CD4-positive, alpha-beta T cell treated with Interleukin-10 for 1 hour (primary cell): Measurements from ENCODE around the gene EIF3J.
A peak's percentile ranks its signal among the peaks of the same experiment; 100 is the strongest.
"Not testable (repeated sequence)": the region's sequence is repeated elsewhere in the genome, so short reads cannot be mapped to it uniquely, and the experiment has no call there.

Source experiments
- DNase-seq: peaks from one replicate; pipeline ENCODE4 v3.0.0-alpha.2; 2020

EIF3J gene

GRCh38 chr15:44536962-44537734 lies at the start of gene EIF3J:
Gene EIF3J (plus strand): TSS chr15:44537147. CDS start chr15:44537195, 48 bp downstream.
- DNase-seq, result peak; percentile 96

GRCh38 chr15:44489464-44489863 lies 47.5 kb upstream of the EIF3J start:
- DNase-seq, result no peak

GRCh38 chr15:44490622-44491021 lies 46.3 kb upstream of the EIF3J start:
- DNase-seq, result no peak

- DNase-seq, result no peak
Measured at GRCh38 chr15:44492040-44492439, 44.9 kb upstream of the EIF3J start.

GRCh38 chr15:44492672-44493071 lies 44.3 kb upstream of the EIF3J start:
- DNase-seq, result no peak

GRCh38 chr15:44495562-44495961 lies 41.4 kb upstream of the EIF3J start:
- DNase-seq, result no peak

GRCh38 chr15:44500555-44500954 lies 36.4 kb upstream of the EIF3J start:
- DNase-seq, result no peak

- DNase-seq, result peak; percentile 50
Measured at GRCh38 chr15:44501768-44502366, 35.1 kb upstream of the EIF3J start.

- no peak for DNase-seq
Measured at GRCh38 chr15:44516436-44516835, 20.5 kb upstream of the EIF3J start.

- no peak for DNase-seq
Measured at GRCh38 chr15:44519537-44519936, 17.4 kb upstream of the EIF3J start.

GRCh38 chr15:44525018-44525417 lies 11.9 kb upstream of the EIF3J start:
- no peak for DNase-seq

- no peak for DNase-seq
Measured at GRCh38 chr15:44527241-44527640, 9.7 kb upstream of the EIF3J start.

- no peak for DNase-seq
Measured at GRCh38 chr15:44529864-44530604, 6.9 kb upstream of the EIF3J start.

- no peak for DNase-seq
Measured at GRCh38 chr15:44530653-44531052, 6.3 kb upstream of the EIF3J start.

- not testable (repeated sequence) for DNase-seq
Measured at GRCh38 chr15:44532275-44532674, 4.7 kb upstream of the EIF3J start.

GRCh38 chr15:44532689-44533088 lies 4.3 kb upstream of the EIF3J start:
- no peak for DNase-seq

GRCh38 chr15:44535092-44535491 lies 1.9 kb upstream of the EIF3J start:
- DNase-seq, result no peak

GRCh38 chr15:44535523-44536301 lies 1.2 kb upstream of the EIF3J start:
- DNase-seq, result peak; percentile 28

GRCh38 chr15:44536302-44536961 lies 515 bp upstream of the EIF3J start:
- no peak for DNase-seq

- peak; percentile 44 for DNase-seq
Measured at GRCh38 chr15:44537735-44538240, 841 bp downstream of the EIF3J start.

GRCh38 chr15:44541282-44541958 lies 4.5 kb downstream of the EIF3J start:
- DNase-seq, result no peak

GRCh38 chr15:44542596-44542995 lies 5.6 kb downstream of the EIF3J start:
- DNase-seq, result no peak
